ENCODE measurements around the gene WTAP. TPM values are rescaled to one million over a fixed set of nuclear protein-coding genes. Genes with fewer than 3 reads are reported as not detected.
"Not testable (repeated sequence)": the region's sequence is repeated elsewhere in the genome, so short reads cannot be mapped to it uniquely, and the experiment has no call there.

WTAP gene
- total RNA-seq, 1 experiment from 2014 or later, result 61.5 TPM

DNA sequence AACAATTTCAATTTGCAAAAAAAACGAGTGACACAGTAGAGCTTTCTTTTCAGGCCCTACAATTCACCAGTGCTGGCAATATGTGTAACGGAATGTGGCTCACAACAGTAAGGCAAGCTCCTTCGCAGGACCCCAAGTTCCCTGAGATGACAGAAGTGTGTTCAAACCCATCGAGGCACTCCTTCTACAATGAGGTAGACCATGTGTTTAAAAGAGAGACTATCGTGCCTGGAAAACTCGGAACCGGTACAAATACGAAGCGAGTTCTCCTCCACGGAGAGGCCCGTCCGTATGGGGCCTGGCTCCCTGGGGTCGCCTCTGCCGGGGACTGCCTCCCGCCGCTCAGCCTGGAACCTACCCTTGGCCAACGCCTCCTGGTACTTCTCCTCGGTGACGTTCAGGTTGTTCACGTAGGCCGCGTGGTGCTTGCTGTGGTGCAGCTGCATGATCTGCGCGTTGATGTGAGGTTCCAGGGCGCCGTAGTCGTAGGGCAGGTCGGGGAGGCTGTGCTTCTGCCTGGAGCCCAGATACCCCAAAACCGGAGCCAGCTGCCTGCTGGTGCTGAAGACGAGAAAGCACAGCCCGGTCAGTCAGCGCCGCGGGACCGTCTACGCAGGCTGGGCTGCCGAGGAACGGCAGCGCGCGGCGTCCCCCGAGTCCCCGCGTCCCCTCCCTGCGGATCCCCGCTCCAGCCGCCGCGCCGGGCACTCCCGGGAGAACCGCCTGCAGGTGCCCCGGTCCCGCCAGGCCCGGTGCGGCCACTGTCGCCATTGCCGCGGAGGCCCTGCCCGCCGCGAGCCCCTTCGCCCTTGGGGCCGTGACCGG lies 34.8 kb upstream of the WTAP start:
- in situ Hi-C loops (cut with HindIII; ENCODE audit: low pct_unique_long_range_greater_than_20kb, low sequenced_read_pairs), result no loop called here
- peak; percentile 45 for DNase-seq (ENCODE audit: low read depth)

DNA sequence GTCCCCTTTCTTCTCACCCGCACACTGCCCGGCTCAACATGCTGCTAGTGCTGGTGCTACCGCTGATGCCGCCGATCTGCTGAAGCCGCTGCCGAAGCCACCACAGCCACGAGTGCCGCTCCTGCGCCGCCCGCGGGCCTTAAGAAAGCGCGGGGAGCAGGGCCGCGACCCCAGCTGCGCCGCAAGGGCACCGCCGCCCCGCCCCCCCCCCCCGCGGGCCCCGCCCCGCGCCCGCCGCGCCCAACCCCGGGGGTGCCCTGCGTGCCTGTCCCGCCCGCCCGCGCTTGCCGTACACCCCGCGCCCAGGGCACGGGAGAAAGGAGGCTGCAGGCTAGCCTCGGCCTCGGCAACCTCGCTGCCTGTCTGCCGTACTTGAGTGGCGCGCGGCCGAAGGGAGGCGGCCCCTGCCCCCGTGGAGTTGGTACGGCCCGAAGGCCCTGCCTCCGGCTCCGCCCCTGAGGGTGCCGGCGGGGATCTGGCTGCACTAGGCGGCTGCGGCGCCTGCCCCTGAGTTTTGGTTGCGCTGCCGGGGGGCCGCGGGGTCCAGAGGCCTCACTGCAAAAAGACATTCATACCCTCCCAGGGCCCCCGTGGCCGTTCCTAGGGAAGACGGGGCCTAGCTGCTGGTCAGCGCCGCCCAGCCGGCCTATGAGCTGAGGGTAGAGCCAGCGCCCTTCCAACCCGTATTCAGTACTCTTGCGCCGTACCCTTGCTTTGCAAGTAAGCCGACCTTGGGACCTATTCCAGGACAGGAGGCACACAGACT lies 34.0 kb upstream of the WTAP start, which contains the start of gene SOD2:
Gene SOD2, minus strand, starts transcription at position 114 of the 766 bp plus-strand sequence. Its CDS starts 74 bp downstream, at position 40.
- peak; percentile 81 for DNase-seq (ENCODE audit: low read depth)
- in situ Hi-C loops (cut with HindIII; ENCODE audit: low pct_unique_long_range_greater_than_20kb, low sequenced_read_pairs), result no loop called here

DNA sequence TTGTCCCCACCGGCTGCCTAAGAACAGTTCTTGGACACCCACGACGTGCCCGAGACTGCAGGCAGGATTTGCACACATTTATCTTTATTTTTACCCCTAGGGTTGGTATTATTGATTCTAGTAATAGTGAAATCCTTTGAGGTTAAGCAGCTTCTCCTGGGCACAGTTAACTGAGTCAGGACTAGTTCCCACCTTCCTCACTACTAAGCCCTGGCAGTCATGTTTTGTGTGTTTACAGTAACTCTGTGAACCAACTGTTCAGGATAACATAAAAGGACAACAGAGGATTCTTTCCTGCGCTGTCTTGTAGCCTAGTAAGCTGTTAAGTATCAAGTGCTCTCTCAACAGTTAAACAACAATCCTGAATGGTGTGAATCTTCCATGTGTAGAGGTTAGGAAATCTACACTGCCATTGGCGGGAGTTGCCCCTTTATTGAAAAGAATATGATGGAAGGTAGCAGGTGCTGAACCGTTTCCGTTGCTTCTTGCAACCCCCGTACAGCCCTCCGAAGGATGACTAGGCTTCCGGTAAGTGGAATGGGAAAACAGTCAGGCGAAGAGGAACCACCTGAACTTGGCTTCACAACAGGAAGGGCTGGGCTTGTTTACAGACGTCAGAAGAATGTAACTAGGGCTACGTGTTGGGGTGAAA lies 33.3 kb upstream of the WTAP start:
- peak; percentile 41 for DNase-seq (ENCODE audit: low read depth)
- in situ Hi-C loops (cut with HindIII; ENCODE audit: low pct_unique_long_range_greater_than_20kb, low sequenced_read_pairs), result no loop called here

DNA sequence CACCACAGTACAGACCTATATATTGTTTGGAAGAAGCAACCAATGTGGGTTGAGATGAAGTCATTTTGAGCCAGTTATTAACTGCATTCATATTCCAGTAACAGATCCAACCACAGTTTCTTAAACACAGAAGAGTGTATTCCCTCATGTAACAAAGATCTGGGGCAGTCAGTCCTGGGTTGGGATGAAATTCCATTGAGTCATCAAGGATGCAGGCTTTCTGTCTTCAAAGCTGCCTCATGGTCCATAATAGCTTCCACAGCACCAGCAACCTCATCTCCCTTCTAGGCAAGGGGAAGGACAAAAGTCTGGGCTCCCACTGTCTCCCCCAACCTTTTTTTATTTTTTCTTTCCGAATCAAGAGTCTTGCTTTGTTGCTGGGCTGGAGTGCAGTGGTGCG lies 31.3 kb upstream of the WTAP start:
- in situ Hi-C loops (cut with HindIII; ENCODE audit: low pct_unique_long_range_greater_than_20kb, low sequenced_read_pairs), result no loop called here
- DNase-seq (ENCODE audit: low read depth), result no peak

DNA sequence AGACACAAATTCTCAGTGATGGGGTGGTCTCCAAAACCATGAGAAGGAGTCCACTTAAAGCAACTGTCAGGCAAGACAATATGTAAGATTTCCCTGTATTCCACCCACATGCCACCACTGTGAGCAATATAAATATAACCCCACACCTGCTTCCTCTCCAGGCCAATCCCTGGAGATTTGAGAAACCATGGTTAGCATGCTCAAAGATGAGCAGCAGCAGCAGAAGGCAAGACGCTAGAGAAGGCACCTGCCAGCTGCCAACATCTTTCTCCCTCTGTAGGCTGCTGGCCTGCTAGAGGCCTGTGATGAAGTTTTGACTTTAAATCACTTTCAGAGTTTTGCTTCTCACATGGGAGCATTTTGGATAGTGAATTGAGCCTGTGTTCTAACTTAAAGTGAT lies 26.3 kb upstream of the WTAP start:
- in situ Hi-C loops (cut with HindIII; ENCODE audit: low pct_unique_long_range_greater_than_20kb, low sequenced_read_pairs), result no loop called here
- DNase-seq (ENCODE audit: low read depth), result no peak

DNA sequence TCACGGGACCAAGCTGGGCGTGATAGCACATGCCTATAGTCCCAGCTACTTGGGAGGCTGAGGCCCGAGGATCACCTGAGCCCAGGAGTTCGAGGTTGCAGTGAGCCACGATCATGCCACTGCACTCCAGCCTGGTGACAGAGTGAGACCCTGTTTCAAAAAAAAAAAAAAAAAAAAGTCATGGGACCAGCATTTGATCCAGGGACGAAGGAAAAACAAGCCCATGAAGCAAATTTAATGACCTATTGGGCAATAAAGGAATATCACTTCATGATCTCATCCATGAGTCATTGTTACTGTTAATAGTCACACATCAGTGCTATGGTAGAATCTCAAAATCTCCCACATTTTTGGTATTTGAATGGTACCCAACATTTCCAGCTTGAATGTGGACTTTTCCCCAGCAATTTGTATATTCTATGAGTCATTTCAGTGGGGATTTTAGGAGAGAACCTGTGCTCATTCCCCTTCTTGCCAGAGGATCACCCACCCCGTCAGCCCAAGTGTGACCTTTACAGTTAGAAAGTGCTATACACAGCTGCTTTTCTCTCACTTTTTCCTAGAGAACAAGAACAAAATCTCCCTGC lies 25.8 kb upstream of the WTAP start:
- in situ Hi-C loops (cut with HindIII; ENCODE audit: low pct_unique_long_range_greater_than_20kb, low sequenced_read_pairs), result no loop called here
- DNase-seq (ENCODE audit: low read depth), result peak; percentile 83

DNA sequence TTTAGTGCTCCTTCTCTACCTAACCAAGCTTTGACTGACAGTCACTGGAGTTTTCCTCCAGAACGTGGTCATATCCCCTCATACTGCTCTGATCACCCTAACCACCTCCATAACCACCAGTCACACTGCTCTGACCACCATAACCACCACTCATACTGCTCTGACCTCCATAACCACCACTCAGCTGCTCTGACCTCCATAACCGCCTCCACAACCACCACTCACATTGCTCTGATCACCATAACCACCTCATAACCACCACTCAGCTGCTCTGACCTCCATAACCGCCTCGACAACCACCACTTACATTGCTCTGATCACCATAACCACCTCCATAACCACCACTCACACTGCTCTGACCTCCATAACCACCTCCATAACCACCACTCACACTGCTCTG lies 16.7 kb upstream of the WTAP start:
- in situ Hi-C loops (cut with HindIII; ENCODE audit: low pct_unique_long_range_greater_than_20kb, low sequenced_read_pairs); DNase-seq (ENCODE audit: low read depth): not testable (repeated sequence)

DNA sequence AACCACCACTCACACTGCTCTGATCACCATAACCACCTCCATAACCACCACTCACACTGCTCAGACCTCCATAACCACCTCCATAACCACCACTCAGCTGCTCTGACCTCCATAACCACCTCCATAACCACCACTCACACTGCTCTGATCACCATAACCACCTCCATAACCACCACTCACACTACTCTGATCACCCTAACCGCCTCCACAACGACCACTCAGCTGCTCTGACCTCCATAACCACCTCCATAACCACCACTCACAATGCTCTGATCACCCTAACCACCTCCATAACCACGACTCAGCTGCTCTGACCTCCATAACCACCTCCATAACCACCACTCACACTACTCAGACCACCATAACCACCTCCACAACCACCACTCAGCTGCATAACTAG lies 14.9 kb upstream of the WTAP start:
- in situ Hi-C loops (cut with HindIII; ENCODE audit: low pct_unique_long_range_greater_than_20kb, low sequenced_read_pairs); DNase-seq (ENCODE audit: low read depth): not testable (repeated sequence)

DNA sequence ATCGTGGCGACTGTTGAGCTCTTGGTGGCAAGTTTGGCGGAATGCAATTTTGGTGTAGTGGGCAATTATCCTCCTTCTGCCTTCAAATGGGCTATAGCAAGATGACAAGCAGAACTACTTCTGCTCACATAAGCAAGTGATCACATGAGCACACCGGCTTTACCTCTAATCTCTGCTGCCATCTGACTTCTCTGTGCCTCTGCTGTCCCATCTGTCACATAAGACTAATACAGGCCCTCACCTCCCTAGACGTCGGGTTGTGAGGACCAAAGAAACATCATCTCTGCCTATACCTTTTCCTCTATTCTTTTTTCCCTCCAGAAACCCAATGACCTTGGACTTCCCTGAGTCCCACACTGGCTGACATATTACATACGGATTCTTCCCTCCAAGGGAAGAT lies 13.3 kb upstream of the WTAP start:
- in situ Hi-C loops (cut with HindIII; ENCODE audit: low pct_unique_long_range_greater_than_20kb, low sequenced_read_pairs), result no loop called here

DNA sequence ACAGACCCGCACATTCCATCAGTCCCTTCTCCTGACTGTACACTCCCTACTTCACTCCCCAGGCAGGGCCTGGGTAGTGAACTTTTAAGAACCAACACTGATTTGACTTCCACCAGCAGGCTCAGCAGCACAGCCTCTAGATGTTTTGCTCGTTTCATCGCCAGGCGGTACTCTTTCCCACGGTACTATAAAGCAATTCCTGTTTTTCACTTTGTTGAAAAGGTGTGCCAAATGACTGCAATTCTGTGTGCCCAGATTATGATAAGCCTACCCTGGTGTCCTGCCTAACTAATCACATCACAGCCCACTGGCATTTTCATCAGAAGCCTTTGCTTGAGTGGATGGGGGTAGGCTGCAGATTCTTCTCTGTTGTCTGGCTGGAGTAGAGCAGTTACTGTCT lies 12.9 kb upstream of the WTAP start:
- DNase-seq (ENCODE audit: low read depth), result no peak
- in situ Hi-C loops (cut with HindIII; ENCODE audit: low pct_unique_long_range_greater_than_20kb, low sequenced_read_pairs), result no loop called here

More for the DNA sequence above, 13.3 kb upstream of the WTAP start:
- DNase-seq (ENCODE audit: low read depth), result no peak

DNA sequence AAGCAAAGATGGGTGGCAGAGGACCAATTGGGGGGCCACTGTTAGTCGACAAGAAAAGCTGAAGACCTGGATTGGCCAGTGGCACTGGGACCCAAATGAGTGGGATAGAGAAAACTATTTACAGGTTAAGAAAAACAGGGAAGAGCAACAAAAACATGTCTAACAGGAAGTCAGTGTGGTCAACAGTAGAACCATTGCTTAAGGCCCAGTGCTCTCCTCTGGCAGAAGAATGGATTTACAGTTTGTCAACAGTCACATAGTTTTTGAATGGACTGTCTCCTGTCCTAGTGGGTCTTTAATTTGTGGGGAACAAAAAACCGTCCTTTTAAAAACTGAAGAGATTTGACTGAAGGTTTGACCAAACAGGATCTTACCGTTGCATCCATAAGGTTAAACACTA lies 12.1 kb upstream of the WTAP start:
- DNase-seq (ENCODE audit: low read depth), result no peak
- in situ Hi-C loops (cut with HindIII; ENCODE audit: low pct_unique_long_range_greater_than_20kb, low sequenced_read_pairs), result no loop called here

DNA sequence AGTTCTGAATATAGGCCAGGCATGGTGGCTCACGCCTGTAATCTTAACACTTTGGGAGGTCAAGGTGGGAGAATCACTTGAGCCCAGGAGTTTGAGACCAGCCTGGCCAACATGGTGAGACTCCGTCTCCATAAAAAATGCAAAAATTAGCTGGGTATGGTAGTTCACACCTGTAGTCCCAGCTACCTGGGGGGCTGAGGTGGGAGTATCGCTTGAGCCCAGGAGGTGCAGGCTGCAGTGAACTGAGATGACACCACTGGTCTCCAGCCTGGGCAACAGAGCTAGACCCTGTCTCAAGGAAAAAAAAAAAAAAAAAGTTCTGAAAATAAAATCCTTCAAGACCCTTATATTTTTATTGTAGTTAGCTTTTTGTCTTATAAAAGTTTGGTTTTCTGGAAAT lies 11.7 kb upstream of the WTAP start:
- in situ Hi-C loops (cut with HindIII; ENCODE audit: low pct_unique_long_range_greater_than_20kb, low sequenced_read_pairs), result no loop called here
- no peak for DNase-seq (ENCODE audit: low read depth)

DNA sequence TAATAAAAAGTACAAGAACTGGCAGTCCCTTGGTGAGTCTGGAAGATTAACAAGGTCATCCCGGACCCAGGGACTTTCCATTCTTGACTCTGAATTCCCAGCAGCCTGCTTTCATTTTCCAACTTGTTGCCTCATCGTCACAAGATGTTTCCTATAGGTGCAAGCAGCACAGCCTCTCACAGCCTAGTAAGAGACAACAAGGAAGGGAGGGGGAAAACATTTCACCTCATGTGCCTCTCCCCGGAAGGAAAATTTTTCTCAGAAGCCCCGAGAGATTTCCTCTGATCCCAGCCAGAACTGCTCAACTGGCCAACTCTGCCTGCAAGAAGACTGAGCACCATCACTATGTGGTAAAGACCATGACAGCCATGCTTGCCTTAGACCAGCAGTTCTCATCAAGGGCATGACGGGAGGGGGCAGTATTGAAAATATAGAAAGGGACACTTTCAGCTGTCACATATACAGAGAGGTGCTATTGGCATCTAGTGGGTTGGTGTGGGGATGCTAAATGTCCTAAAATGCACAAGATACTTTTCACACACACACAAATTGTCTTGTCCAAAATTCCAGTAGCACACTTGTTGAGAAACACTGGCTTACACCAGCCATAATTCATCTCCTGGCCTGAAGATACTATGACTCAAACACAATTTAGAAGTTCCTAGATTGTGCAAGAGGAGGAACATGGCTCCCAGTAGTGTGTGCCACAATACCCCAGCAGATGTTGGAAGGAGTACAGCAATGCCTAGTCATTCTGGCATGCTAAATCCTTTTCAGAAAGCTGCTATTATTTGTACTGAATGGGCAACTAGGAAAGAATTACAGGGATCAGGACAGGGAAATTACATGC lies 10.8 kb upstream of the WTAP start:
- peak; percentile 45 for DNase-seq (ENCODE audit: low read depth)
- in situ Hi-C loops (cut with HindIII; ENCODE audit: low pct_unique_long_range_greater_than_20kb, low sequenced_read_pairs), result no loop called here

DNA sequence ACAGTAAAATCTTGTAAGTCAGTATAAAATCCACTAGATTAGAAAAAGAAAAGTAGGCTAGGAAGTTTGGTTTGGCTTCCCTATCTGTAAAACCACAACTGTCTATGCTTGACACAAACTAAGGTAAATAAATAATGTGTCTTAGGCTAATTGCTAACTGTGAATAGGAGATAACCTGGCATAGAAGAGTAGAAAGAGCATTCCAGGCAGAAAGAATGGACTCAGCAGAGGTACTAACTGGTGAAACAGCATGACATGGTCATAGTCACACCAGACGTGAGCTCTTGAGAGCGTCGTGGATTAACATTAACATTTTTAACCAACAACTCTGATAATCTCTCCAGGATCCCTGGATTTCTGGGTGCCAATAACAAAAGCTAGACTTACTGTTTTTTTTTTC lies 8.7 kb upstream of the WTAP start:
- in situ Hi-C loops (cut with HindIII; ENCODE audit: low pct_unique_long_range_greater_than_20kb, low sequenced_read_pairs), result no loop called here
- no peak for DNase-seq (ENCODE audit: low read depth)

DNA sequence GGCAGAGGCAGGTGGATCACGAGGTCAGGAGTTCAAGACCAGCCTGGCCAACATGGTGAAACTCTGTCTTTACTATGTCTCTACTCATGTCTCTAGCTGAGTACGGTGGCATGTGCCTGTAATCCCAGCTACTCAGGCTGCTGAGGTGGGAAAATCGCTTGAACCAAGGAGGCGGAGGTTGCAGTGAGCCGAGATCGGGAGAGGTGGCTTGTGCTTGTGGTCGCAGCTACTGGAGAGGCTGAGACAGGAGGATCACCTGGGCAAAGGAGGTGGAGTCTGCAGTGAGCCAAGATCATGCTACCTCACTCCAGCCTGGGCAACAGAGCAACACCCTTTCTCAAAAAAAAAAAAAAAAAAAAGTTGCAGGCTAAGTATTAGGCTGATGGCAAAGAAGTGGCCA lies 8.0 kb upstream of the WTAP start:
- in situ Hi-C loops (cut with HindIII; ENCODE audit: low pct_unique_long_range_greater_than_20kb, low sequenced_read_pairs), result no loop called here
- no peak for DNase-seq (ENCODE audit: low read depth)

DNA sequence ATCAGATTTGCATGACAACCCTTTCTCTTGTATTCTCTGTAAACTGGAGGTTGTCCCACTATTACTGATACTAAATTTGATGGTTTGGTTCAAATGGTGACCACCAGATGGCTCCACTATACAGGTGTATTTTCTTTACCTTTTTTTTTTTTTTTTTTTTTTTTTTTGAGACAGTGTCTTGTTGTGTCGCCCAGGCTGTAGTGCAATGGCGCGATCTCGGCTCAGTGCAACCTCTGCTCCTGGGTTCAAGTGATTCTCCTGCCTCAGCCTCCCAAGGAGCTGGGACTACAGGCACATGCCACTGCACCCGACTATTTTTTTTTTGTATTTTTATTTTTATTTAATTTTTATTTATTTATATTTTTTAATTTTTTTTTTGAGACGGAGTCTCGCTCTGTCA lies 6.6 kb upstream of the WTAP start:
- in situ Hi-C loops (cut with HindIII; ENCODE audit: low pct_unique_long_range_greater_than_20kb, low sequenced_read_pairs), result no loop called here
- DNase-seq (ENCODE audit: low read depth), result peak; percentile 58

DNA sequence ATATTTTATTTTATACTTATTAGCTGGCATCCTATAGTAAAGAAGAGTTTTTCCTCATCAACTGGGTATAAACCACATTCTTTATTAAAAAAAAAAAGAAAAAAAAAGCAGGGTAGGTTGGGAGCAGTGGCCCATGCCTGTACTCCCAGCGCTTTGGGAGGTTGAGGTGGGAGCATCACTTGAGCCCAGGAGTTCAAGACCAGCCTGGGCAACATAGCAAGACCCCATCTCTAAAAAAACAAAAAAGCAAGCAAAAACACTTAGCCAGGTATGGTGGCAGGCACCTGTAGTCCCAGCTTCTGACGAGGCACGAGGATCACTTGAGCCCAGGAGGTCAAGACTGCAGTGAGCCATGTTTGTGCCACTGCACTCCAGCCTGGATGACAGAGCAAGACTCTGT lies 5.3 kb upstream of the WTAP start:
- DNase-seq (ENCODE audit: low read depth); in situ Hi-C loops (cut with HindIII; ENCODE audit: low pct_unique_long_range_greater_than_20kb, low sequenced_read_pairs): not testable (repeated sequence)

DNA sequence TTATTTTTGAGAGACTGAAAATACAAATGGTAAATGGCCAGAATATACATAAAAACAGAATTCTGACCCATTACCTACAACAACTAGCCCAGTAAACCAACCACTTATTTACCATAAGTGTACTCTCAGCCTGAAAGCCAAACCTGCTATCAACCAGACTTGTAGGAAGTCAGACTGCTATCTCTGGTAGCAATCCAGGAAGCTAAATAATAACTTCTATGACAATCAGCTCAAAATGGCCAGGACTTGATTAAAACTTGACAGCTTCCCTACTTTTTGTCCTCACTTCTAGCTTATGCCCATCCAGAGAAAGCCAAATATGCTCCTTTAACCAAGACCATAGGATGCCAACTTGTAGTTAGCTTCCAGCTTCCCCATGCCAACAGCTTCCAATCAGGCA lies 4.7 kb upstream of the WTAP start:
- in situ Hi-C loops (cut with HindIII; ENCODE audit: low pct_unique_long_range_greater_than_20kb, low sequenced_read_pairs), result no loop called here
- no peak for DNase-seq (ENCODE audit: low read depth)
